ENCODE measurements around the gene DLEC1.

The DLEC1 gene

DNA sequence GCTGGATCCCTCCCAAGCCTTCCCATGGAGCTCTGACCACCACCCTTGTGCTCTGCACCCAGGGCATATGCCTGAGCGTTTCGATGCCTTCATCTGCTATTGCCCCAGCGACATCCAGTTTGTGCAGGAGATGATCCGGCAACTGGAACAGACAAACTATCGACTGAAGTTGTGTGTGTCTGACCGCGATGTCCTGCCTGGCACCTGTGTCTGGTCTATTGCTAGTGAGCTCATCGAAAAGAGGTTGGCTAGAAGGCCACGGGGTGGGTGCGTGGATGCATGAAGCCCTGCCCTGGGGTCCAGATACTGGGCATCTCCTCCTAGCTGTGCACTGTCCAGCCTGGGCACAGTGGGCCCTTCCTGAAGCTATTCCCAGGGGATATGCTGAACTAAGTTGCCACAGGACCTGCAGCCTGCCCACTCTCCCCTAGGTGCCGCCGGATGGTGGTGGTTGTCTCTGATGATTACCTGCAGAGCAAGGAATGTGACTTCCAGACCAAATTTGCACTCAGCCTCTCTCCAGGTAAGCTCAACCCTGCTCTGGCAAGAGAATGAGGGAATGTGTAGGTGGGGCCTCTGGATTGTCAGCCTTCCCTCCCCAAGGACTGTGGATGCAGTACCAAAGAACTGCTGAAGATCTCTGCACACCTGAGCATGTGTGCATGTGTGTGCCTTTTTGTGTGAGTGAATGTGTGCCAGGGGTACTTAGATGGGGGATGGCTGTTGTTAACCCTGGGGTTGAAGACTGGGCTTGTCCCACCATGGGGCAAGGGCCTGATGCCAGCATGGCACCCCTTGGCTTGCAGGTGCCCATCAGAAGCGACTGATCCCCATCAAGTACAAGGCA lies 101.5 kb downstream of the DLEC1 start:
- peaks cover 10% of the 10 kb centered on the region for H3K4me1 ChIP-seq
- no peak overlapping the region for H3K27ac ChIP-seq
- no peaks in the 10 kb centered on the region for H3K27me3 ChIP-seq (ENCODE audit: control insufficient read depth, insufficient read depth, low read length)
- H2AFZ ChIP-seq, result no peak overlapping the region
- peaks cover 9% of the 10 kb centered on the region for H3K79me2 ChIP-seq
- H3K36me3 ChIP-seq (ENCODE audit: control insufficient read depth, insufficient read depth, low read length), result no peaks in the 10 kb centered on the region
- H3K4me2 ChIP-seq (ENCODE audit: low read length), result no peak overlapping the region
- no peak overlapping the region for H3K4me3 ChIP-seq (ENCODE audit: low read depth, low read length)
- no peaks in the 10 kb centered on the region for H3K9me3 ChIP-seq (ENCODE audit: control insufficient read depth, low read length)
- no peak overlapping the region for H3K9ac ChIP-seq
- TF ChIP-seq, protein P1, sequence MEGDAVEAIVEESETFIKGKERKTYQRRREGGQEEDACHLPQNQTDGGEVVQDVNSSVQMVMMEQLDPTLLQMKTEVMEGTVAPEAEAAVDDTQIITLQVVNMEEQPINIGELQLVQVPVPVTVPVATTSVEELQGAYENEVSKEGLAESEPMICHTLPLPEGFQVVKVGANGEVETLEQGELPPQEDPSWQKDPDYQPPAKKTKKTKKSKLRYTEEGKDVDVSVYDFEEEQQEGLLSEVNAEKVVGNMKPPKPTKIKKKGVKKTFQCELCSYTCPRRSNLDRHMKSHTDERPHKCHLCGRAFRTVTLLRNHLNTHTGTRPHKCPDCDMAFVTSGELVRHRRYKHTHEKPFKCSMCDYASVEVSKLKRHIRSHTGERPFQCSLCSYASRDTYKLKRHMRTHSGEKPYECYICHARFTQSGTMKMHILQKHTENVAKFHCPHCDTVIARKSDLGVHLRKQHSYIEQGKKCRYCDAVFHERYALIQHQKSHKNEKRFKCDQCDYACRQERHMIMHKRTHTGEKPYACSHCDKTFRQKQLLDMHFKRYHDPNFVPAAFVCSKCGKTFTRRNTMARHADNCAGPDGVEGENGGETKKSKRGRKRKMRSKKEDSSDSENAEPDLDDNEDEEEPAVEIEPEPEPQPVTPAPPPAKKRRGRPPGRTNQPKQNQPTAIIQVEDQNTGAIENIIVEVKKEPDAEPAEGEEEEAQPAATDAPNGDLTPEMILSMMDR (IDR thresholded peaks at IDR 0.05), result no peak

GRCh38 chr3:38141173-38141951 lies 102.4 kb downstream of the DLEC1 start:
- no peak overlapping the region for H3K27ac ChIP-seq

GRCh38 chr3:38141952-38142273 lies 102.9 kb downstream of the DLEC1 start:
- no peaks in the 10 kb centered on the region for H3K9me3 ChIP-seq (ENCODE audit: control insufficient read depth, low read length)
- no peak overlapping the region for H3K4me2 ChIP-seq (ENCODE audit: low read length)
- H3K4me3 ChIP-seq (ENCODE audit: low read depth, low read length), result no peak overlapping the region
- H3K36me3 ChIP-seq (ENCODE audit: control insufficient read depth, insufficient read depth, low read length), result no peaks in the 10 kb centered on the region
- peaks cover 6% of the 10 kb centered on the region for H3K4me1 ChIP-seq
- H3K27ac ChIP-seq, result no peak overlapping the region
- H3K79me2 ChIP-seq, result no peaks in the 10 kb centered on the region
- H3K9ac ChIP-seq, result no peak overlapping the region
- TF ChIP-seq, protein P1 (IDR thresholded peaks at IDR 0.05), result no peak
- H2AFZ ChIP-seq, result no peak overlapping the region
- H3K27me3 ChIP-seq (ENCODE audit: control insufficient read depth, insufficient read depth, low read length), result no peaks in the 10 kb centered on the region

More at GRCh38 chr3:38141173-38141951, 102.4 kb downstream of the DLEC1 start:
- no peak overlapping the region for H2AFZ ChIP-seq
- H3K27me3 ChIP-seq (ENCODE audit: control insufficient read depth, insufficient read depth, low read length), result no peaks in the 10 kb centered on the region
- peaks cover 3% of the 10 kb centered on the region for H3K79me2 ChIP-seq
- TF ChIP-seq, protein P1 (IDR thresholded peaks at IDR 0.05), result no peak
- H3K9me3 ChIP-seq (ENCODE audit: control insufficient read depth, low read length), result no peaks in the 10 kb centered on the region
- H3K9ac ChIP-seq, result no peak overlapping the region
- H3K36me3 ChIP-seq (ENCODE audit: control insufficient read depth, insufficient read depth, low read length), result no peaks in the 10 kb centered on the region
- no peak overlapping the region for H3K4me2 ChIP-seq (ENCODE audit: low read length)
- peaks cover 6% of the 10 kb centered on the region for H3K4me1 ChIP-seq
- no peak overlapping the region for H3K4me3 ChIP-seq (ENCODE audit: low read depth, low read length)

GRCh38 chr3:38142959-38143358 lies 104.0 kb downstream of the DLEC1 start:
- TF ChIP-seq, protein P1 (IDR thresholded peaks at IDR 0.05), result no peak
- Histone ChIP-seq H3K9me3 (ENCODE audit: control insufficient read depth, low read length) (no peaks in the 10 kb centered on the region), H3K36me3 (ENCODE audit: control insufficient read depth, insufficient read depth, low read length) (no peaks in the 10 kb centered on the region), H3K4me1 (peaks cover 3% of the 10 kb centered on the region), H3K4me2 (ENCODE audit: low read length) (no peak overlapping the region), H2AFZ (no peak overlapping the region), H3K9ac (no peak overlapping the region), H3K27ac (no peak overlapping the region), H3K4me3 (ENCODE audit: low read depth, low read length) (no peak overlapping the region), H3K79me2 (no peaks in the 10 kb centered on the region), H3K27me3 (ENCODE audit: control insufficient read depth, insufficient read depth, low read length) (no peaks in the 10 kb centered on the region)
